ENCODE results near the gene RNF41.

The RNF41 gene

DNA sequence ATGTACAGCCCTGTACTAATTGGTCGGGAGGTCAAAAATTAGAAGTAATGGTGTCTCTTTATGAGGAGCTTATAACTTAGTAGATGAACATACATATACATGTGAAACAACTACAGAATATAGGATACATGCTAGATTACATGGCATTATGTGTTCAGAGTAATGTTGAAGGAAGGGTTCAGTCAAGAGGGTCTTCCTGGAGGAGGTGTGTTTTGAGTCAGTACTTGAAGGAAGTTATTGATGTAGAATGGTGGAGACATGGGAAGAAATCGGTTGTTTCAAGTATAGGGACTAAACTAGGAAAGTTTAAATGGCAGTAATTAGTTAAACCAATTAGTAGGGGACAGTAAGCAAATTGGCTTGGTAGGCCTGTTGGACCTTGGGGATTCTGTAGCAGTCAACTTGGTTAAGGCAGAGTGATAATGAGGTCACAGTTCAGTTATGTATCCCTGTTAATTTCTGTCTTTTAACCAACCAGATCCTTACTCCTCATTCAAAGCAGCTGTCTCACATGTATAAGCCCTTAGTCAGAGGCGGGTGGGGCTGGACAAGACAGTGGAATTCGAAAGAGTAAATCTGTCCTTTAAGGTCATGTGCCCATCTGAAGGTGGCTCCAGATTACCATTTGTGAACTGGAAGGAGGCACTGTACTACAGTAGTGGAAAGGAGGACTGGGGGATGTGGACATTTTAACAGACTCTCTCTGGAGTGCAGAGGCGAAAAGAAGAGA is 39.9 kb upstream of the RNF41 start:
- DNase-seq (ENCODE audit: low read depth, low spot score) = no peak
- no peak for TF ChIP-seq ZNF274 (IDR thresholded peaks at IDR 0.05; ENCODE audit: low read depth, low read length)
- TF ChIP-seq SUZ12 (IDR thresholded peaks at IDR 0.05; ENCODE audit: extremely low read depth, insufficient read depth, insufficient read length) = no peak
- TF ChIP-seq YY1 (IDR thresholded peaks at IDR 0.05; ENCODE audit: insufficient read depth, insufficient read length) = no peak
- no peaks in the 10 kb centered on the region for H3K9me3 ChIP-seq (ENCODE audit: insufficient read depth, low read length)
- H3K27me3 ChIP-seq (ENCODE audit: insufficient read depth, insufficient read length) = peaks cover 10% of the 10 kb centered on the region
- H3K36me3 ChIP-seq (ENCODE audit: insufficient read depth, insufficient read length, low read length) = peaks cover 6% of the 10 kb centered on the region
- H3K9ac ChIP-seq (ENCODE audit: insufficient read length, low read depth) = no peak overlapping the region
- no peak overlapping the region for H3K4me3 ChIP-seq (ENCODE audit: insufficient read length, low read depth)
- H3K4me1 ChIP-seq (ENCODE audit: insufficient read depth, insufficient read length) = peaks cover 4% of the 10 kb centered on the region

DNA sequence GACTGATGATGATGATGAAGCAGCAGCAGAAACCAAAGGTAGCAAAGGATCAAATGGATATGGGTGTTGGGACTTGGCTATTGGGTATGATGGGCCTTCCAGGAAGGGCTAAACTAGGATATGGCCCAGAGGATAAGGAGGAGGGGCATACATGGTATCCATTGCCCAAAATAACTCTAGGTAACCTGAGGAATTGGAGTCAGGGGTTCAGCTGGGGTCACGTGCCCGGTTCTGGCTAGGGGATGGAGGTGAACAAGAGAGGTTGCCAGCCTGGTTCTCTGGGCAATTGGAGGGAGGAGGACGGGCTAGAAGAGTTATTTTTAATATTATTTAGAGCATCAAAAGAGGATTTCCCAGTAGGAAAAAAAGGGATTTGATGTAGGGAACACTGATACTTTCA is 39.2 kb upstream of the RNF41 start:
- Histone ChIP-seq H3K9me3 (ENCODE audit: insufficient read depth, low read length) (no peaks in the 10 kb centered on the region), H3K9ac (ENCODE audit: insufficient read length, low read depth) (no peak overlapping the region), H3K4me1 (ENCODE audit: insufficient read depth, insufficient read length) (peaks cover 8% of the 10 kb centered on the region), H3K4me3 (ENCODE audit: insufficient read length, low read depth) (no peak overlapping the region), H3K27me3 (ENCODE audit: insufficient read depth, insufficient read length) (peaks cover 10% of the 10 kb centered on the region), H3K36me3 (ENCODE audit: insufficient read depth, insufficient read length, low read length) (peaks cover 14% of the 10 kb centered on the region)
- no peak for DNase-seq (ENCODE audit: low read depth, low spot score)
- TF ChIP-seq ZNF274 (IDR thresholded peaks at IDR 0.05; ENCODE audit: low read depth, low read length) (no peak), YY1 (IDR thresholded peaks at IDR 0.05; ENCODE audit: insufficient read depth, insufficient read length) (no peak), SUZ12 (IDR thresholded peaks at IDR 0.05; ENCODE audit: extremely low read depth, insufficient read depth, insufficient read length) (no peak)

DNA sequence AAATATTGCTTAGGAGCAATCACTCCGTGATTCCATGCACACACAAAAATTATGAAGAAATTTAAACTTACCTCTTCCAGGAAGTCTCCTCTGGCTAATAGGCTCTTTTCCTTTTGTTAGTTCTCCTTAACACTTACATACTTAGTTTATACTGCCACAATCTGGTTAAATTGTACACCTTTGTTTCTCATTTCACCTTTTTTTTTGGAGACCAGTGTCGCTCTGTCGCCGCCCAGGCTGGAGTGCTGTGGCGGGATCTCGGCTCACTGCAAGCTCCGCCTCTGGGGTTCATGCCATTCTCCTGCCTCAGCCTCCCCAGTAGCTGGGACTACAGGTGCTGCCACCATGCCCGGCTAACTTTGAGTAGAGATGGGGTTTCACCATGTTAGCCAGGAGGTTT is 38.7 kb upstream of the RNF41 start:
- H3K9me3 ChIP-seq (ENCODE audit: insufficient read depth, low read length) = no peaks in the 10 kb centered on the region
- TF ChIP-seq YY1 (IDR thresholded peaks at IDR 0.05; ENCODE audit: insufficient read depth, insufficient read length) (no peak), SUZ12 (IDR thresholded peaks at IDR 0.05; ENCODE audit: extremely low read depth, insufficient read depth, insufficient read length) (no peak)
- peaks cover 12% of the 10 kb centered on the region for H3K4me1 ChIP-seq (ENCODE audit: insufficient read depth, insufficient read length)
- H3K36me3 ChIP-seq (ENCODE audit: insufficient read depth, insufficient read length, low read length) = peaks cover 19% of the 10 kb centered on the region
- no peak for DNase-seq (ENCODE audit: low read depth, low spot score)
- no peak overlapping the region for H3K9ac ChIP-seq (ENCODE audit: insufficient read length, low read depth)
- H3K27me3 ChIP-seq (ENCODE audit: insufficient read depth, insufficient read length) = peaks cover 10% of the 10 kb centered on the region
- H3K4me3 ChIP-seq (ENCODE audit: insufficient read length, low read depth) = no peak overlapping the region

DNA sequence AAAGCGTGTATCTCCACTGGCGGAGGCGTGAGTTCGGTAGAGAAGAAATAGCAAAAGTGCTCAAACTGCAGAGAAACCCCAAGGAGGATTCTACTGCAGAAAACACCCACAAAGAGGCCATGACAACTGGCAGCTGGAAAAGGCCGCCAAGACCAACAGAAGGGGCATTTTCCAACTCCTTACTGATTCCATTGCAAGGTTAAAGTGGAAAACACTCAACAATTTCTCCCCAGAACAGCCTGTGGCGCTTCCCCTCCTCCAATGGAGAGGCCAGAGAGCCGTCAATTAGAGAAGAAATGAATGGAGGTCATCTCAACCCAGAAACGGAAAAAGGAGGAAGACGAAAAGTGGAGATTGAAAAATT is 37.1 kb upstream of the RNF41 start:
- Histone ChIP-seq H3K4me3 (ENCODE audit: insufficient read length, low read depth) (peak overlapping the region; percentile 82), H3K36me3 (ENCODE audit: insufficient read depth, insufficient read length, low read length) (peaks cover 34% of the 10 kb centered on the region), H3K9ac (ENCODE audit: insufficient read length, low read depth) (peak overlapping the region; percentile 96), H3K9me3 (ENCODE audit: insufficient read depth, low read length) (no peaks in the 10 kb centered on the region), H3K4me1 (ENCODE audit: insufficient read depth, insufficient read length) (peaks cover 12% of the 10 kb centered on the region), H3K27me3 (ENCODE audit: insufficient read depth, insufficient read length) (peaks cover 10% of the 10 kb centered on the region)
- DNase-seq (ENCODE audit: low read depth, low spot score) = no peak
- TF ChIP-seq YY1 (IDR thresholded peaks at IDR 0.05; ENCODE audit: insufficient read depth, insufficient read length) (no peak), SUZ12 (IDR thresholded peaks at IDR 0.05; ENCODE audit: extremely low read depth, insufficient read depth, insufficient read length) (no peak), ZNF274 (IDR thresholded peaks at IDR 0.05; ENCODE audit: low read depth, low read length) (no peak)

DNA sequence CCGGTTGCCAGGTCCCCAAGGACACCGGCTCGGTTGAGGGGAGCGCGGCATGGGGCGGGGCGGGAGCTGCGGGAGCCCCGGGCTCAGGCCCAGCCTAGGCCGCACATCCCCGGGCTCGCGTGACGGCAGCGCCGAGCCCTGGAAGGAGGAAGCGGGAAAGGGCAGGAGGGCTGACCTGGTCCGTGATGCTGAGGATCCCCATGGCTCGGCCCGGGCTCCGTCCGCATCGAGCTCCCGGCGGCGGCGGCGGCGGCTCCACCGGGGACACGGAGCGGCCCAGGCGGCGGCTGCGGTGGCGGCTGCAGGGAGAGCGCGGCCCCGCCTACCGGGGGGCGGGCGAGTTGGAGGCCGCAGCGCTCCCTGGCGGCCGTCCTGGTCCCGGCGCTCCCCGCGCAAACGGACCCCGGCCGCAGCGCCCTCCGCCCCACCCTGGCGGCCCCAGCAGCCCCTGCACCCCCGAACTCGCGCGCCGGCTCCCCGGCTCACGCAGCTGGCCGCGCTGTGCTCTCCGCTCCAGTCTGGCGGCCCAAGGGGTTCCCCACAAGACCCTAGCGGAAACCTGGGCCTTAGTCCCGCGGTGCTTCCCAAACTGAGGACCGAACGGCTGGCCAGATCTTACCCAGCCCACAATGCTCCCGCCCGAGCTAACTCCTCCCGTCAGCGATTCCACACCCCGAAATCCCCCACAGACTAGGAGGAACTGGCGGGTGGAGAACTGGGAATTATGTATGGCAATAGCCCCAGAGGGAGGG is 36.5 kb upstream of the RNF41 start, which contains the start of gene ANKRD52:
Gene ANKRD52 (minus strand): TSS at position 317 of the 752 bp plus-strand sequence. CDS start 115 bp downstream, at position 202.
- peaks cover 10% of the 10 kb centered on the region for H3K27me3 ChIP-seq (ENCODE audit: insufficient read depth, insufficient read length)
- H3K9me3 ChIP-seq (ENCODE audit: insufficient read depth, low read length) = no peaks in the 10 kb centered on the region
- DNase-seq (ENCODE audit: low read depth, low spot score) = peak; percentile 60
- H3K4me3 ChIP-seq (ENCODE audit: insufficient read length, low read depth) = peak within 1 kb of the TSS; percentile 82
- no peak for TF ChIP-seq YY1 (IDR thresholded peaks at IDR 0.05; ENCODE audit: insufficient read depth, insufficient read length)
- TF ChIP-seq SUZ12 (IDR thresholded peaks at IDR 0.05; ENCODE audit: extremely low read depth, insufficient read depth, insufficient read length) = no peak
- no peak for TF ChIP-seq ZNF274 (IDR thresholded peaks at IDR 0.05; ENCODE audit: low read depth, low read length)
- H3K9ac ChIP-seq (ENCODE audit: insufficient read length, low read depth) = peak within 1 kb of the TSS; percentile 96
- peaks cover 12% of the 10 kb centered on the region for H3K4me1 ChIP-seq (ENCODE audit: insufficient read depth, insufficient read length)
- H3K36me3 ChIP-seq (ENCODE audit: insufficient read depth, insufficient read length, low read length) = peaks cover 40% of the 10 kb centered on the region

DNA sequence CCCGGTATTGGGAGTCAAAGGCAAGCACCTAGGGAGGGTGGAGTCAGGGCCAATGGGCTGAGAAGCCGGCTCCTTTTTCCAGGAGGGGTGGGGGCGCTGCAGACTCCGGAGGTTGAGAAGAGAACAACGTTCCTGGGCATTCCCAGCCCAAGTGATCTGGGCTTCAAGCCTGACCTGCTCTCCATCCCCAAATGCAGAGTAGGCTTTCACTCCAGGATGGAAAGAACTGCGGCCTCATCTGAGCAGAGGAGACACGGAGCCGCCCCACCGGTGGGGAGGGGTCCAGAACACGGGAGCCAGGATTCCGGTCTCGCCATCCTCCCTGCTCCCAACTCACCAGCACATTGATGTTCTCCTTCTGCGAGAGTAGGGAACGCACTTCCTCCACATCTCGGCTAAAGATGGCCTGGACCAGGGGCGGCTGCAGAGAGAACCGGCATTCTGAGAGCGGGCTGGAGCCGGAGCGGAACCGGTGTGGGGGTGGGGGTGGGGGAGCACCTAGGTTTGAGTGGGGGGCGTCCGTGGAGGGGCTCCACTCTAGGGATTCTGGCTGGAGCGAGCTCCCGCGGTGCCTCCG is 35.9 kb upstream of the RNF41 start:
- DNase-seq (ENCODE audit: low read depth, low spot score) = peak; percentile 63

DNA sequence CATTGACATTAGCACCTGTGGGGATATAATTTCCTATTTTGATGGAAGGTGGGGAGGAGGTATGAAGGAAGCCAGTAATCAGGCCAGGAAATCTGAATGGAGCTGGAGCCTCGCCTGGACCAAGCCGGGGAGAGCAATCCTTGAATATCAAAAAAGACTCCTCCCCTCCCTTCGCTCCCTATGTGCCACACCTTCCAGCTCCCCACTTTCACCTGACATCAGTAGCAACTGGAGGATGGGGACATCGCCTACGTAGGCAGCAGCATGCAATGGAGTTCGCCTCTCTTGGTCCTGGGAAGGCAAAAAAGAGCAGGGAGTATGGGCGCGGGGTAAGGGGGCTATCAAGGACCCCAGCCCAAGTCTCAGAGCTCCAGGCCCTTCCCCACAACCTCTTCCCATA is 35.3 kb upstream of the RNF41 start:
- no peaks in the 10 kb centered on the region for H3K9me3 ChIP-seq (ENCODE audit: insufficient read depth, low read length)
- H3K4me1 ChIP-seq (ENCODE audit: insufficient read depth, insufficient read length) = peaks cover 12% of the 10 kb centered on the region
- TF ChIP-seq YY1 (IDR thresholded peaks at IDR 0.05; ENCODE audit: insufficient read depth, insufficient read length) (no peak), SUZ12 (IDR thresholded peaks at IDR 0.05; ENCODE audit: extremely low read depth, insufficient read depth, insufficient read length) (no peak), ZNF274 (IDR thresholded peaks at IDR 0.05; ENCODE audit: low read depth, low read length) (no peak)

More for the DNA sequence above, 35.9 kb upstream of the RNF41 start:
- Histone ChIP-seq H3K4me3 (ENCODE audit: insufficient read length, low read depth) (peak overlapping the region; percentile 82), H3K4me1 (ENCODE audit: insufficient read depth, insufficient read length) (peaks cover 12% of the 10 kb centered on the region), H3K36me3 (ENCODE audit: insufficient read depth, insufficient read length, low read length) (peaks cover 47% of the 10 kb centered on the region), H3K9ac (ENCODE audit: insufficient read length, low read depth) (peak overlapping the region; percentile 96), H3K9me3 (ENCODE audit: insufficient read depth, low read length) (no peaks in the 10 kb centered on the region), H3K27me3 (ENCODE audit: insufficient read depth, insufficient read length) (peaks cover 10% of the 10 kb centered on the region)
- no peak for TF ChIP-seq SUZ12 (IDR thresholded peaks at IDR 0.05; ENCODE audit: extremely low read depth, insufficient read depth, insufficient read length)

More for the DNA sequence above, 35.3 kb upstream of the RNF41 start:
- Histone ChIP-seq H3K9ac (ENCODE audit: insufficient read length, low read depth) (peak overlapping the region; percentile 96), H3K27me3 (ENCODE audit: insufficient read depth, insufficient read length) (peaks cover 10% of the 10 kb centered on the region), H3K4me3 (ENCODE audit: insufficient read length, low read depth) (peak overlapping the region; percentile 82), H3K36me3 (ENCODE audit: insufficient read depth, insufficient read length, low read length) (peaks cover 52% of the 10 kb centered on the region)
- no peak for DNase-seq (ENCODE audit: low read depth, low spot score)
